HepG2 (cell line): Measurements from ENCODE around the gene CHID1. TPM values are rescaled to one million over a fixed set of nuclear protein-coding genes. Genes with fewer than 3 reads are reported as not detected.
A peak's percentile ranks its signal among the peaks of the same experiment; 100 is the strongest.

ENCODE experiments used
- BCL6 ChIP-seq: IDR thresholded peaks from 2 replicates; pipeline ENCODE4 v1.6.1; 2016; ENCODE audit warnings: missing genetic modification reagents, missing compliant biosample characterization
- BORCS8-MEF2B ChIP-seq: sonication (generic); formaldehyde crosslinking; IDR thresholded peaks from 2 replicates; pipeline ENCODE4 v1.8.0; 2022; ENCODE audit warnings: mild to moderate bottlenecking, missing genetic modification reagents
- EEA1 ChIP-seq: sonication (generic); formaldehyde crosslinking; IDR thresholded peaks from 2 replicates; pipeline ENCODE4 v1.5.1; 2020; ENCODE audit warnings: mild to moderate bottlenecking, missing genetic modification reagents, borderline replicate concordance
- FOXK1 ChIP-seq: sonication (generic); formaldehyde crosslinking; IDR thresholded peaks from 2 replicates; pipeline ENCODE4 v1.4.0; 2020; ENCODE audit warnings: low read depth, missing genetic modification reagents, borderline replicate concordance
- MAFF ChIP-seq: IDR thresholded peaks from 2 replicates; pipeline ENCODE4 v1.6.1; 2011; ENCODE audit warnings: low read depth, low read length, improper control_type of control experiment
- NBN ChIP-seq: fragments of 450-650 bp; conservative IDR thresholded peaks from 2 replicates; pipeline ENCODE4 v1.6.1; 2017
- PTBP1 ChIP-seq: fragments of 200-400 bp; formaldehyde crosslinking; IDR thresholded peaks from 2 replicates; pipeline ENCODE4 v1.6.1; 2018; ENCODE audit warnings: low read length, low read depth; ENCODE audit not compliant: poor library complexity, severe bottlenecking
- SCMH1 ChIP-seq: sonication (generic); formaldehyde crosslinking; IDR thresholded peaks from 2 replicates; pipeline ENCODE4 v1.9.0; 2021; ENCODE audit warnings: missing genetic modification reagents, mild to moderate bottlenecking, borderline replicate concordance
- SUZ12 ChIP-seq: fragments of 150-350 bp; IDR thresholded peaks from 2 replicates; pipeline ENCODE4 v1.6.1; 2014; ENCODE audit warnings: low read depth, low read length
- TCF12 ChIP-seq, 2 experiments: fragments of 450-650 bp in 1 of 2; sonication (generic) in 1 of 2; formaldehyde crosslinking in 1 of 2; IDR thresholded peaks; 2 replicates each; pipeline versions ENCODE4 v1.6.1 to v1.8.0; 2017 to 2022; ENCODE audit warnings: antibody characterized with exemption in 1 of 2, mild to moderate bottlenecking in 1 of 2, missing genetic modification reagents in 1 of 2, moderate library complexity in 1 of 2
- ZNF101 ChIP-seq: sonication (generic); formaldehyde crosslinking; IDR thresholded peaks from 2 replicates; pipeline ENCODE4 v1.4.0; 2020; ENCODE audit warnings: mild to moderate bottlenecking, low read depth, missing genetic modification reagents, borderline replicate concordance
- ZNF414 ChIP-seq: sonication (generic); formaldehyde crosslinking; IDR thresholded peaks from 2 replicates; pipeline ENCODE4 v1.5.0; 2020; ENCODE audit warnings: missing genetic modification reagents
- ZNF513 ChIP-seq: sonication (generic); formaldehyde crosslinking; conservative IDR thresholded peaks from 2 replicates; pipeline ENCODE4 v1.5.0; 2020; ENCODE audit warnings: missing genetic modification reagents
- ZNF589 ChIP-seq: sonication (generic); formaldehyde crosslinking; conservative IDR thresholded peaks from 2 replicates; pipeline ENCODE4 v1.8.0; 2022; ENCODE audit warnings: mild to moderate bottlenecking, moderate library complexity, missing genetic modification reagents
- ZNF607 ChIP-seq: sonication (generic); formaldehyde crosslinking; IDR thresholded peaks from 2 replicates; pipeline ENCODE4 v1.5.1; 2020; ENCODE audit warnings: missing genetic modification reagents, mild to moderate bottlenecking, borderline replicate concordance
- ZNF839 ChIP-seq: sonication (generic); formaldehyde crosslinking; IDR thresholded peaks from 2 replicates; pipeline ENCODE4 v1.4.0; 2020; ENCODE audit warnings: missing genetic modification reagents, mild to moderate bottlenecking, borderline replicate concordance
- ZSCAN30 ChIP-seq: sonication (generic); formaldehyde crosslinking; IDR thresholded peaks from 2 replicates; pipeline ENCODE4 v1.5.0; 2020; ENCODE audit warnings: mild to moderate bottlenecking, missing genetic modification reagents
- polyA plus RNA-seq, 8 experiments: library from polyadenylated mRNA; depleted of rRNA in 3 of 8; stranded (reverse) in 7 of 8; unstranded in 1 of 8; fragments of >200 nt; fragmentation: Illumina TruSeq in 4 of 8; extraction: Trizol in 4 of 8; gene quantifications; 2 replicates each; pipeline versions ENCODE4 v1.2.1 to v1.2.3, GENCODE V29; 2011 to 2016; ENCODE audit warnings: low read depth in 4 of 8, missing spikeins in 1 of 8, mixed read lengths in 1 of 8; ENCODE audit not compliant: insufficient read depth in 1 of 8
- total RNA-seq, 5 experiments: library from RNA; depleted of rRNA; stranded (reverse); fragments of >200 nt; fragmentation: Illumina TruSeq; extraction: Trizol; gene quantifications; 2 replicates each; pipeline ENCODE4 v1.2.3, GENCODE V29; 2016; ENCODE audit warnings: low read depth in 1 of 5
- TF ChIP-seq, protein P1 (sequence below): sonication (generic); formaldehyde crosslinking; IDR thresholded peaks from 2 replicates; pipeline ENCODE4 v1.8.1; 2023; ENCODE audit warnings: mild to moderate bottlenecking, inconsistent platforms, moderate library complexity, missing genetic modification reagents, borderline replicate concordance
- TF ChIP-seq, protein P2 (sequence below): IDR thresholded peaks from 2 replicates; pipeline ENCODE4 v1.6.1; 2016; ENCODE audit warnings: control low read depth
- TF ChIP-seq, protein P3 (sequence below): sonication (generic); formaldehyde crosslinking; IDR thresholded peaks from 2 replicates; pipeline ENCODE4 v1.4.0; 2020; ENCODE audit warnings: missing genetic modification reagents

Gene CHID1
- total and polyA plus RNA-seq, 2 of the 13 experiments (the other 11 are each of a cell fraction or from before 2014, with no cell fraction given): 65.1 to 93.6 TPM

- TF ChIP-seq ZNF414 (CRISPR knock-in tag) (peak; percentile 59; the same call in 1 of the 2 replicates), MAFF (no peak), ZNF589 (no peak), SCMH1 (CRISPR knock-in tag) (no peak), BORCS8-MEF2B (CRISPR knock-in tag) (0 out of 2 replicates have a peak, but pooled peaks have one; percentile 39), ZSCAN30 (CRISPR knock-in tag) (no peak), BCL6 (no peak), FOXK1 (no peak), NBN (no peak), ZNF101 (CRISPR knock-in tag) (no peak), PTBP1 (no peak), EEA1 (0 out of 2 replicates have a peak, but pooled peaks have one; percentile 77), ZNF513 (CRISPR knock-in tag) (no peak), ZNF607 (CRISPR knock-in tag) (peak; percentile 83; the same call in 1 of the 2 replicates), TCF12 (IDR thresholded peaks at IDR 0.05) (no peak), TCF12 (CRISPR knock-in tag; IDR thresholded peaks at IDR 0.05) (no peak), SUZ12 (peak; percentile 29; the same call in 1 of the 2 replicates), ZNF839 (CRISPR knock-in tag) (no peak)
- TF ChIP-seq, protein P1, sequence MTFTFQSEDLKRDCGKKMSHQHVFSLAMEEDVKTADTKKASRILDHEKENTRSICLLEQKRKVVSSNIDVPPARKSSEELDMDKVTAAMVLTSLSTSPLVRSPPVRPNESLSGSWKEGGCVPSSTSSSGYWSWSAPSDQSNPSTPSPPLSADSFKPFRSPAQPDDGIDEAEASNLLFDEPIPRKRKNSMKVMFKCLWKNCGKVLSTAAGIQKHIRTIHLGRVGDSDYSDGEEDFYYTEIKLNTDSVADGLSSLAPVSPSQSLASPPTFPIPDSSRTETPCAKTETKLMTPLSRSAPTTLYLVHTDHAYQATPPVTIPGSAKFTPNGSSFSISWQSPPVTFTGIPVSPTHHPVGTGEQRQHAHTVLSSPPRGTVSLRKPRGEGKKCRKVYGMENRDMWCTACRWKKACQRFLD (CRISPR knock-in tag): no peak
- TF ChIP-seq, protein P2, sequence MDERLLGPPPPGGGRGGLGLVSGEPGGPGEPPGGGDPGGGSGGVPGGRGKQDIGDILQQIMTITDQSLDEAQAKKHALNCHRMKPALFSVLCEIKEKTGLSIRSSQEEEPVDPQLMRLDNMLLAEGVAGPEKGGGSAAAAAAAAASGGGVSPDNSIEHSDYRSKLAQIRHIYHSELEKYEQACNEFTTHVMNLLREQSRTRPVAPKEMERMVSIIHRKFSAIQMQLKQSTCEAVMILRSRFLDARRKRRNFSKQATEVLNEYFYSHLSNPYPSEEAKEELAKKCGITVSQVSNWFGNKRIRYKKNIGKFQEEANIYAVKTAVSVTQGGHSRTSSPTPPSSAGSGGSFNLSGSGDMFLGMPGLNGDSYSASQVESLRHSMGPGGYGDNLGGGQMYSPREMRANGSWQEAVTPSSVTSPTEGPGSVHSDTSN (CRISPR knock-in tag): no peak
- TF ChIP-seq, protein P3, sequence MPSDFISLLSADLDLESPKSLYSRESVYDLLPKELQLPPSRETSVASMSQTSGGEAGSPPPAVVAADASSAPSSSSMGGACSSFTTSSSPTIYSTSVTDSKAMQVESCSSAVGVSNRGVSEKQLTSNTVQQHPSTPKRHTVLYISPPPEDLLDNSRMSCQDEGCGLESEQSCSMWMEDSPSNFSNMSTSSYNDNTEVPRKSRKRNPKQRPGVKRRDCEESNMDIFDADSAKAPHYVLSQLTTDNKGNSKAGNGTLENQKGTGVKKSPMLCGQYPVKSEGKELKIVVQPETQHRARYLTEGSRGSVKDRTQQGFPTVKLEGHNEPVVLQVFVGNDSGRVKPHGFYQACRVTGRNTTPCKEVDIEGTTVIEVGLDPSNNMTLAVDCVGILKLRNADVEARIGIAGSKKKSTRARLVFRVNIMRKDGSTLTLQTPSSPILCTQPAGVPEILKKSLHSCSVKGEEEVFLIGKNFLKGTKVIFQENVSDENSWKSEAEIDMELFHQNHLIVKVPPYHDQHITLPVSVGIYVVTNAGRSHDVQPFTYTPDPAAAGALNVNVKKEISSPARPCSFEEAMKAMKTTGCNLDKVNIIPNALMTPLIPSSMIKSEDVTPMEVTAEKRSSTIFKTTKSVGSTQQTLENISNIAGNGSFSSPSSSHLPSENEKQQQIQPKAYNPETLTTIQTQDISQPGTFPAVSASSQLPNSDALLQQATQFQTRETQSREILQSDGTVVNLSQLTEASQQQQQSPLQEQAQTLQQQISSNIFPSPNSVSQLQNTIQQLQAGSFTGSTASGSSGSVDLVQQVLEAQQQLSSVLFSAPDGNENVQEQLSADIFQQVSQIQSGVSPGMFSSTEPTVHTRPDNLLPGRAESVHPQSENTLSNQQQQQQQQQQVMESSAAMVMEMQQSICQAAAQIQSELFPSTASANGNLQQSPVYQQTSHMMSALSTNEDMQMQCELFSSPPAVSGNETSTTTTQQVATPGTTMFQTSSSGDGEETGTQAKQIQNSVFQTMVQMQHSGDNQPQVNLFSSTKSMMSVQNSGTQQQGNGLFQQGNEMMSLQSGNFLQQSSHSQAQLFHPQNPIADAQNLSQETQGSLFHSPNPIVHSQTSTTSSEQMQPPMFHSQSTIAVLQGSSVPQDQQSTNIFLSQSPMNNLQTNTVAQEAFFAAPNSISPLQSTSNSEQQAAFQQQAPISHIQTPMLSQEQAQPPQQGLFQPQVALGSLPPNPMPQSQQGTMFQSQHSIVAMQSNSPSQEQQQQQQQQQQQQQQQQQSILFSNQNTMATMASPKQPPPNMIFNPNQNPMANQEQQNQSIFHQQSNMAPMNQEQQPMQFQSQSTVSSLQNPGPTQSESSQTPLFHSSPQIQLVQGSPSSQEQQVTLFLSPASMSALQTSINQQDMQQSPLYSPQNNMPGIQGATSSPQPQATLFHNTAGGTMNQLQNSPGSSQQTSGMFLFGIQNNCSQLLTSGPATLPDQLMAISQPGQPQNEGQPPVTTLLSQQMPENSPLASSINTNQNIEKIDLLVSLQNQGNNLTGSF (CRISPR knock-in tag): no peak
Observed at GRCh38 chr11:910589-911030, at the start of gene CHID1 (continued).
